HEK293 (cell line): Measurements from ENCODE around the gene FCGBP.

Experiments used
- CTCF ChIA-PET: fragments of 350-600 bp; formaldehyde crosslinking; extraction: SDS; loops from one replicate; lab custom pipeline; 2021; ENCODE audit warnings: antibody characterized with exemption; lab: Yijun Ruan, JAX
- POLR2A ChIA-PET: fragments of 300-600 bp; formaldehyde crosslinking; extraction: SDS; loops from one replicate; lab custom pipeline; 2020; ENCODE audit warnings: antibody characterized with exemption, inconsistent platforms; lab: Yijun Ruan, JAX
- H3K27ac ChIP-seq: fragments of 200-500 bp; sonication (Bioruptor generic); 2 replicates; pipeline ENCODE4 v1.5.1; 2014; ENCODE audit warnings: low read depth, low read length, control low read depth, inconsistent platforms; ENCODE audit errors: extremely low read depth
- H3K36me3 ChIP-seq, 2 experiments: fragments of 200-500 bp in 1 of 2; sonication (Bioruptor generic) in 1 of 2; 1 replicate in 1 of 2; 2 replicates in 1 of 2; pipeline ENCODE4 v1.5.1; 2014 to 2017; ENCODE audit warnings: inconsistent platforms in 2 of 2, low read length in 2 of 2; ENCODE audit not compliant: control insufficient read depth in 2 of 2, insufficient read depth in 1 of 2
- H3K4me1 ChIP-seq: fragments of 200-500 bp; sonication (Bioruptor generic); 2 replicates; pipeline ENCODE4 v1.5.1; 2014; ENCODE audit warnings: mild to moderate bottlenecking, low read length, inconsistent platforms; ENCODE audit not compliant: control insufficient read depth, insufficient read depth
- H3K4me3 ChIP-seq: 2 replicates; pipeline ENCODE4 v1.5.1; 2011; ENCODE audit warnings: low read depth, mild to moderate bottlenecking, control low read depth, low read length, moderate library complexity
- H3K9me3 ChIP-seq: fragments of 200-500 bp; sonication (Bioruptor generic); 2 replicates; pipeline ENCODE4 v1.5.1; 2014; ENCODE audit warnings: low read depth, low read length, inconsistent platforms; ENCODE audit not compliant: control insufficient read depth, insufficient read depth
- ATF2 ChIP-seq: fragments of 450-650 bp; formaldehyde crosslinking; IDR thresholded peaks from 2 replicates; pipeline ENCODE4 v1.5.1; 2016; ENCODE audit warnings: missing biosample characterization, missing genetic modification characterization, low read depth
- BCL11A ChIP-seq: fragments of 450-650 bp; formaldehyde crosslinking; IDR thresholded peaks from 2 replicates; pipeline ENCODE4 v1.5.1; 2016; ENCODE audit warnings: low read depth, missing biosample characterization, missing genetic modification characterization
- CTCF ChIP-seq: fragments of 450-650 bp; formaldehyde crosslinking; IDR thresholded peaks from 2 replicates; pipeline ENCODE4 v1.5.1; 2016; ENCODE audit warnings: missing biosample characterization, missing genetic modification characterization
- EGR2 ChIP-seq: fragments of 450-650 bp; formaldehyde crosslinking; IDR thresholded peaks from 2 replicates; pipeline ENCODE4 v1.5.1; 2016; ENCODE audit warnings: low read depth, missing biosample characterization, missing genetic modification characterization
- ELK4 ChIP-seq: IDR thresholded peaks from 2 replicates; pipeline ENCODE4 v1.6.1; 2011; ENCODE audit warnings: mild to moderate bottlenecking, low read depth, low read length, borderline replicate concordance
- KLF10 ChIP-seq: fragments of 450-650 bp; IDR thresholded peaks from 2 replicates; pipeline ENCODE4 v1.5.1; 2018; ENCODE audit warnings: missing biosample characterization, mild to moderate bottlenecking, missing genetic modification characterization
- MEIS1 ChIP-seq: sonication (generic); formaldehyde crosslinking; IDR thresholded peaks from 2 replicates; pipeline ENCODE4 v1.8.1; 2022; ENCODE audit warnings: missing genetic modification reagents, mild to moderate bottlenecking, borderline replicate concordance
- MYNN ChIP-seq: fragments of 450-650 bp; formaldehyde crosslinking; IDR thresholded peaks from 2 replicates; pipeline ENCODE4 v1.5.1; 2016; ENCODE audit warnings: missing biosample characterization, missing genetic modification characterization, borderline replicate concordance
- ZBTB1 ChIP-seq: fragments of 450-650 bp; formaldehyde crosslinking; IDR thresholded peaks from 2 replicates; pipeline ENCODE4 v1.5.1; 2016; ENCODE audit warnings: missing biosample characterization, missing genetic modification characterization
- ZFHX2 ChIP-seq: fragments of 450-650 bp; formaldehyde crosslinking; conservative IDR thresholded peaks from 2 replicates; pipeline ENCODE4 v1.5.1; 2016; ENCODE audit warnings: missing biosample characterization, missing genetic modification characterization
- ZNF18 ChIP-seq: fragments of 450-650 bp; formaldehyde crosslinking; IDR thresholded peaks from 2 replicates; pipeline ENCODE4 v1.5.1; 2016; ENCODE audit warnings: missing biosample characterization, missing genetic modification characterization
- ZNF221 ChIP-seq: fragments of 450-650 bp; formaldehyde crosslinking; IDR thresholded peaks from 2 replicates; pipeline ENCODE4 v1.5.1; 2017; ENCODE audit warnings: missing biosample characterization, missing genetic modification characterization, borderline replicate concordance
- ZNF324 ChIP-seq: fragments of 450-650 bp; formaldehyde crosslinking; IDR thresholded peaks from 2 replicates; pipeline ENCODE4 v1.5.1; 2016; ENCODE audit warnings: missing biosample characterization, missing genetic modification characterization
- ZNF362 ChIP-seq: fragments of 450-650 bp; formaldehyde crosslinking; IDR thresholded peaks from 2 replicates; pipeline ENCODE4 v1.5.1; 2016; ENCODE audit warnings: missing biosample characterization, missing genetic modification characterization
- ZNF416 ChIP-seq: fragments of 450-650 bp; formaldehyde crosslinking; IDR thresholded peaks from 2 replicates; pipeline ENCODE4 v1.5.1; 2016; ENCODE audit warnings: missing biosample characterization, missing genetic modification characterization
- ZNF544 ChIP-seq: fragments of 450-650 bp; formaldehyde crosslinking; IDR thresholded peaks from 2 replicates; pipeline ENCODE4 v1.5.0; 2017; ENCODE audit warnings: missing biosample characterization, missing genetic modification characterization
- ZNF654 ChIP-seq: fragments of 450-650 bp; formaldehyde crosslinking; IDR thresholded peaks from 2 replicates; pipeline ENCODE4 v1.5.1; 2016; ENCODE audit warnings: low read depth, missing biosample characterization, missing genetic modification characterization
- ZNF785 ChIP-seq: fragments of 450-650 bp; formaldehyde crosslinking; IDR thresholded peaks from 2 replicates; pipeline ENCODE4 v1.5.1; 2016; ENCODE audit warnings: missing biosample characterization, missing genetic modification characterization
- ZSCAN4 ChIP-seq: fragments of 450-650 bp; formaldehyde crosslinking; IDR thresholded peaks from 2 replicates; pipeline ENCODE4 v1.5.1; 2017; ENCODE audit warnings: missing biosample characterization, missing genetic modification characterization

Gene FCGBP

GRCh38 chr19:39939556-39939955 is 5.1 kb upstream of the FCGBP start (continued):
- TF ChIP-seq ZNF221 (tag by site-specific recombination) (no peak), BCL11A (tag by site-specific recombination) (no peak), ZBTB1 (tag by site-specific recombination) (no peak), ZNF18 (no peak)

GRCh38 chr19:39937787-39938186 is 3.4 kb upstream of the FCGBP start:
- peaks cover 4% of the 10 kb centered on the region for H3K9me3 ChIP-seq
- TF ChIP-seq MEIS1 (no peak), ZNF324 (tag by site-specific recombination) (no peak), KLF10 (no peak), ZNF785 (no peak), ZNF654 (tag by site-specific recombination) (no peak), MYNN (tag by site-specific recombination) (no peak), ZNF362 (tag by site-specific recombination) (no peak)
- H3K4me1 ChIP-seq, result peaks cover 22% of the 10 kb centered on the region
- H3K36me3 ChIP-seq, result no peaks in the 10 kb centered on the region
- ChIA-PET CTCF (interaction anchor here (0.7 to 1.2 kb wide), 3 partner anchors 33 to 145 kb away, joined by 3 to 6 read pairs (median 3); partner anchors contain the start of gene PSMC4), POLR2A (no interaction called here)
- no peak overlapping the region for H3K27ac ChIP-seq
- H3K4me3 ChIP-seq, result no peak overlapping the region

GRCh38 chr19:39937094-39937720 is 2.8 kb upstream of the FCGBP start:
- Histone ChIP-seq H3K27ac (no peak overlapping the region), H3K36me3 (no peaks in the 10 kb centered on the region), H3K4me1 (peaks cover 18% of the 10 kb centered on the region), H3K4me3 (no peak overlapping the region), H3K9me3 (peaks cover 4% of the 10 kb centered on the region)
- CTCF ChIA-PET, result interaction anchor here (0.7 to 1.2 kb wide), 3 partner anchors 33 to 145 kb away, joined by 3 to 6 read pairs (median 3); partner anchors contain the start of gene PSMC4
- POLR2A ChIA-PET, result interaction anchor here (0.6 kb wide), 1 partner anchor 34 kb away, joined by 4 read pairs; the partner anchor contains the start of gene PSMC4
- TF ChIP-seq ZNF544 (tag by site-specific recombination) (no peak), ATF2 (tag by site-specific recombination) (no peak), ZFHX2 (tag by site-specific recombination) (peak; percentile 96), ELK4 (no peak), CTCF (tag by site-specific recombination) (no peak), ZNF416 (no peak), ZSCAN4 (peak; percentile 73), EGR2 (peak; percentile 96)
